Measurements from ENCODE around the gene SUPT20HL1. TPM values are rescaled to one million over a fixed set of nuclear protein-coding genes. Genes with fewer than 3 reads are reported as not detected.
"Not testable (repeated sequence)": the region's sequence is repeated elsewhere in the genome, so short reads cannot be mapped to it uniquely, and the experiment has no call there.

The SUPT20HL1 gene
- total and polyA plus RNA-seq, 2 of the 4 experiments (the other 2 are of a cell fraction): not detected

DNA sequence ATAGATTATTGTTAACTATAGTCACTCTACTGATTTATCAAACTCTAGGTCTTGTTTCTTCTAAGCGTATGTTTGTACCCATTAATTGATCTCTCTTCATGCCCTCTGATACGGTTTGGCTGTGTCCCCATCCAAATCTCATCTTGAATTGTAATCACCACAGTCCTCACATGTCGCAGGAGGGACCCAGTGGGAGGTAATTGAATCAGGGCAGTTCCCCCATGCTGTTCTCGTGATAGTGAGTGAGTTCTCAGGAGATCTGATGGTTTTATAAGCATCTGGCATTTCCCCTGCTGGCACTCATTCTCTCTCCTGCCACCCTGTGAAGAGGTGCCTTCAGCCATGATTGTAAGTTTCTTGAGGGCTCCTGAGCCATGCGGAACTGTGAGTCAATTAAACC is 21.9 kb downstream of the SUPT20HL1 start:
- H4K5ac ChIP-seq (ENCODE audit: low read depth, low read length); H3K27ac ChIP-seq (ENCODE audit: insufficient read depth, low read length); H3K36me3 ChIP-seq (ENCODE audit: control insufficient read depth, insufficient read depth, low read length); H3K4me3 ChIP-seq (ENCODE audit: insufficient read depth, low read depth, low read length); H2AK5ac ChIP-seq (ENCODE audit: low read depth, low read length); H2AFZ ChIP-seq (replicated peaks; ENCODE audit: low read length, poor library complexity); H3K9me3 ChIP-seq (ENCODE audit: control insufficient read depth, insufficient read depth, low read length); H3K18ac ChIP-seq (ENCODE audit: low read depth, low read length); H2BK120ac ChIP-seq (ENCODE audit: low read depth, low read length); H2BK20ac ChIP-seq (ENCODE audit: low read depth, low read length); H3K4me2 ChIP-seq (ENCODE audit: low read depth, low read length); H3K56ac ChIP-seq (ENCODE audit: extremely low read depth, insufficient read depth, low read length); H2BK5ac ChIP-seq (ENCODE audit: low read depth, low read length, poor library complexity, severe bottlenecking); H3K9me1 ChIP-seq (ENCODE audit: insufficient read depth, low read length); DNase-seq; H4K20me1 ChIP-seq (ENCODE audit: insufficient read depth, low read length); intact Hi-C loops (cut with micrococcal nuclease); ATAC-seq (ENCODE audit: low read depth); H4K91ac ChIP-seq (ENCODE audit: insufficient read depth, low read depth, low read length); H2BK15ac ChIP-seq (ENCODE audit: low read depth, low read length); H3K79me1 ChIP-seq (ENCODE audit: low read depth in 1 of 2, low read length in 2 of 2); H4K8ac ChIP-seq (ENCODE audit: low read depth in 2 of 2, low read length in 2 of 2); BruUV-seq (replicated peaks); H3K23ac ChIP-seq (ENCODE audit: low read depth, low read length); POLR2A ChIA-PET (ENCODE audit: unreplicated experiment); H3K9ac ChIP-seq (ENCODE audit: low read depth, low read length); H3K4me1 ChIP-seq (ENCODE audit: control insufficient read depth, insufficient read depth, low read length); H3K4ac ChIP-seq (ENCODE audit: low read depth, low read length); H3K14ac ChIP-seq (replicated peaks; ENCODE audit: low read depth, low read length); H2AK9ac ChIP-seq (replicated peaks; ENCODE audit: low read depth, low read length, poor library complexity); dilution Hi-C loops (cut with HindIII; ENCODE audit: low sequenced_read_pairs, unreplicated experiment): not testable (repeated sequence)
- peaks cover 16% of the 10 kb centered on the region for H3K27me3 ChIP-seq (ENCODE audit: control insufficient read depth, insufficient read depth, low read length)
- in situ Hi-C loops (cut with MboI; ENCODE audit: low sequenced_read_pairs): loop anchor here (25.0 kb wide), 1 partner anchor 755 kb away; no protein-coding TSS in a partner anchor
- WGBS, 2 experiments (ENCODE audit: extremely low coverage in 2 of 2, insufficient read length in 1 of 2): no CpG with 5 or more reads among the region's 5 CpGs
- CTCF ChIA-PET: interaction anchor here (0.6 kb wide), 1 partner anchor 24 kb away, joined by 3 read pairs; no protein-coding TSS in a partner anchor

Measured in IMR-90 (cell line).